Measurements from ENCODE around the gene NFAM1. TPM values are rescaled to one million over a fixed set of nuclear protein-coding genes. Genes with fewer than 3 reads are reported as not detected.

The NFAM1 gene
- total RNA-seq, 1 donor = under 0.01 TPM

GRCh38 chr22:42356533-42356932 is 75.7 kb downstream of the NFAM1 start:
- Histone ChIP-seq H3K4me3 (ENCODE audit: insufficient read depth, low read length) (no peak overlapping the region), H4K20me1 (ENCODE audit: insufficient read depth, low read length) (no peaks in the 10 kb centered on the region), H2AFZ (ENCODE audit: low read length) (no peak overlapping the region), H3K4me2 (ENCODE audit: insufficient read depth, low read length) (no peak overlapping the region), H3K27me3 (ENCODE audit: insufficient read depth, low read length) (no peaks in the 10 kb centered on the region), H3K4me1 (ENCODE audit: insufficient read depth, low read length) (no peaks in the 10 kb centered on the region), H3K36me3 (ENCODE audit: insufficient read depth, low read length) (no peaks in the 10 kb centered on the region), H3K27ac (ENCODE audit: low read depth, low read length) (no peak overlapping the region), H3K9me3 (ENCODE audit: low read depth, low read length) (no peaks in the 10 kb centered on the region), H3K79me2 (ENCODE audit: insufficient read depth, low read length) (no peaks in the 10 kb centered on the region)
- DNase-seq (ENCODE audit: insufficient read length, low spot score, missing footprints) = no peak
- TF ChIP-seq CTCF (IDR thresholded peaks at IDR 0.05; ENCODE audit: extremely low read depth, low read depth, low read length) = no peak

GRCh38 chr22:42353883-42354727 is 78.1 kb downstream of the NFAM1 start:
- Histone ChIP-seq H3K36me3 (ENCODE audit: insufficient read depth, low read length) (no peaks in the 10 kb centered on the region), H3K9me3 (ENCODE audit: low read depth, low read length) (no peaks in the 10 kb centered on the region), H4K20me1 (ENCODE audit: insufficient read depth, low read length) (no peaks in the 10 kb centered on the region), H3K4me2 (ENCODE audit: insufficient read depth, low read length) (no peak overlapping the region), H3K4me3 (ENCODE audit: insufficient read depth, low read length) (no peak overlapping the region), H2AFZ (ENCODE audit: low read length) (no peak overlapping the region), H3K4me1 (ENCODE audit: insufficient read depth, low read length) (no peaks in the 10 kb centered on the region), H3K27ac (ENCODE audit: low read depth, low read length) (no peak overlapping the region), H3K27me3 (ENCODE audit: insufficient read depth, low read length) (no peaks in the 10 kb centered on the region), H3K79me2 (ENCODE audit: insufficient read depth, low read length) (no peaks in the 10 kb centered on the region)
- TF ChIP-seq CTCF (IDR thresholded peaks at IDR 0.05; ENCODE audit: extremely low read depth, low read depth, low read length) = no peak
- no peak for DNase-seq (ENCODE audit: insufficient read length, low spot score, missing footprints)

- no peak for TF ChIP-seq CTCF (IDR thresholded peaks at IDR 0.05; ENCODE audit: extremely low read depth, low read depth, low read length)
- H3K79me2 ChIP-seq (ENCODE audit: insufficient read depth, low read length) = no peaks in the 10 kb centered on the region
- no peak overlapping the region for H2AFZ ChIP-seq (ENCODE audit: low read length)
- H3K4me1 ChIP-seq (ENCODE audit: insufficient read depth, low read length) = no peaks in the 10 kb centered on the region
- no peaks in the 10 kb centered on the region for H4K20me1 ChIP-seq (ENCODE audit: insufficient read depth, low read length)
- no peak overlapping the region for H3K27ac ChIP-seq (ENCODE audit: low read depth, low read length)
- no peaks in the 10 kb centered on the region for H3K36me3 ChIP-seq (ENCODE audit: insufficient read depth, low read length)
- H3K27me3 ChIP-seq (ENCODE audit: insufficient read depth, low read length) = no peaks in the 10 kb centered on the region
- H3K4me2 ChIP-seq (ENCODE audit: insufficient read depth, low read length) = no peak overlapping the region
- H3K4me3 ChIP-seq (ENCODE audit: insufficient read depth, low read length) = no peak overlapping the region
- H3K9me3 ChIP-seq (ENCODE audit: low read depth, low read length) = no peaks in the 10 kb centered on the region
- no peak for DNase-seq (ENCODE audit: insufficient read length, low spot score, missing footprints)
These were observed 81.8 kb downstream of the NFAM1 start for GRCh38 chr22:42350373-42350772.

GRCh38 chr22:42347281-42347824 is 84.8 kb downstream of the NFAM1 start:
- H2AFZ ChIP-seq (ENCODE audit: low read length) = no peak overlapping the region
- H3K9me3 ChIP-seq (ENCODE audit: low read depth, low read length) = no peaks in the 10 kb centered on the region
- H3K36me3 ChIP-seq (ENCODE audit: insufficient read depth, low read length) = no peaks in the 10 kb centered on the region
- no peak for DNase-seq (ENCODE audit: insufficient read length, low spot score, missing footprints)
- H4K20me1 ChIP-seq (ENCODE audit: insufficient read depth, low read length) = no peaks in the 10 kb centered on the region
- H3K4me1 ChIP-seq (ENCODE audit: insufficient read depth, low read length) = no peaks in the 10 kb centered on the region
- TF ChIP-seq CTCF (IDR thresholded peaks at IDR 0.05; ENCODE audit: extremely low read depth, low read depth, low read length) = no peak
- H3K4me3 ChIP-seq (ENCODE audit: insufficient read depth, low read length) = no peak overlapping the region
- H3K27me3 ChIP-seq (ENCODE audit: insufficient read depth, low read length) = no peaks in the 10 kb centered on the region
- H3K79me2 ChIP-seq (ENCODE audit: insufficient read depth, low read length) = no peaks in the 10 kb centered on the region
- H3K27ac ChIP-seq (ENCODE audit: low read depth, low read length) = no peak overlapping the region
- H3K4me2 ChIP-seq (ENCODE audit: insufficient read depth, low read length) = no peak overlapping the region
